22Rv1 (cell line): ENCODE results near the gene TMEM9B.

ENCODE experiments used
- CTCF ChIP-seq: fragments of 450-650 bp; IDR thresholded peaks from 2 replicates; pipeline ENCODE4 v1.5.1; 2017; ENCODE audit warnings: mild to moderate bottlenecking
- ZFX ChIP-seq: fragments of 450-650 bp; IDR thresholded peaks from 2 replicates; pipeline ENCODE4 v1.6.1; 2017; ENCODE audit warnings: antibody characterized with exemption, borderline replicate concordance

GRCh38 chr11:8913961-8914660 is 50.1 kb downstream of the TMEM9B start:
- TF ChIP-seq CTCF (peak; percentile 82), ZFX (no peak)
